Effector memory CD4-positive, alpha-beta T cell (primary cell): Measurements from ENCODE around the gene WDR93.

Experiments
- DNase-seq, 3 donors: peaks; one replicate each; pipeline ENCODE4 v3.0.0-alpha.2; 2020
- H3K27ac ChIP-seq: 2 replicates; pipeline ENCODE4 v1.7.0; 2013; ENCODE audit warnings: mild to moderate bottlenecking, low read length, moderate library complexity; ENCODE audit not compliant: insufficient read depth, poor library complexity, severe bottlenecking
- H3K27me3 ChIP-seq: replicated peaks from 2 replicates; pipeline ENCODE4 v1.7.0; 2013; ENCODE audit warnings: mild to moderate bottlenecking, low read length; ENCODE audit not compliant: insufficient read depth, control insufficient read depth, poor library complexity, severe bottlenecking
- H3K36me3 ChIP-seq: 2 replicates; pipeline ENCODE4 v1.7.0; 2013; ENCODE audit warnings: mild to moderate bottlenecking, low read length, moderate library complexity; ENCODE audit not compliant: control insufficient read depth, insufficient read depth
- H3K4me1 ChIP-seq: 2 replicates; pipeline ENCODE4 v1.7.0; 2013; ENCODE audit warnings: low read length, mild to moderate bottlenecking; ENCODE audit not compliant: control insufficient read depth, insufficient read depth, poor library complexity, severe bottlenecking
- H3K4me3 ChIP-seq: 2 replicates; pipeline ENCODE4 v1.7.0; 2013; ENCODE audit warnings: low read length, low read depth, mild to moderate bottlenecking; ENCODE audit not compliant: insufficient read depth, poor library complexity, severe bottlenecking
- H3K9me3 ChIP-seq: 2 replicates; pipeline ENCODE4 v1.7.0; 2013; ENCODE audit warnings: mild to moderate bottlenecking, low read length, moderate library complexity; ENCODE audit not compliant: control insufficient read depth

The WDR93 gene

DNA sequence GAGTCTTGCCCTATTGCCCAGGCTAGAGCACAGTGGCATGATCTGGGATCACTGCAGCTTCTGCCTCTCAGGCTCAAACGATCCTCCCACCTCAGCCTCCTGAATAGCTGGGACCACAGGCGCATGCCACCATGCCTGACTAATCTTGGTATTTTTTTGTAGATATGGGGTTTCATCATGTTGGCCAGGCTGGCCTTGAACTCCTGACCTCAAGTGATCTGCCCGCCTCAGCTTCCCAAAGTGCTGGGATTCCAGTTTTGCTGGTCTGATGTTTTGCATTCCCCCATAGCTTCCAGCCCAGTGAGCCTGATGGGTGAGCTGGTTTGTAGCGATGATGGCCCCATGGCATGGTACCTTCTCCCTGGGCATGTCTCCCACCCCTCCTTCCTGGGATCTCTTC lies 65.1 kb downstream of the WDR93 start:
- Histone ChIP-seq H3K27me3 (no peaks in the 10 kb centered on the region), H3K4me1 (peaks cover 4% of the 10 kb centered on the region), H3K36me3 (no peaks in the 10 kb centered on the region), H3K4me3 (no peak overlapping the region), H3K9me3 (no peaks in the 10 kb centered on the region), H3K27ac (no peak overlapping the region)
- no peak for DNase-seq

DNA sequence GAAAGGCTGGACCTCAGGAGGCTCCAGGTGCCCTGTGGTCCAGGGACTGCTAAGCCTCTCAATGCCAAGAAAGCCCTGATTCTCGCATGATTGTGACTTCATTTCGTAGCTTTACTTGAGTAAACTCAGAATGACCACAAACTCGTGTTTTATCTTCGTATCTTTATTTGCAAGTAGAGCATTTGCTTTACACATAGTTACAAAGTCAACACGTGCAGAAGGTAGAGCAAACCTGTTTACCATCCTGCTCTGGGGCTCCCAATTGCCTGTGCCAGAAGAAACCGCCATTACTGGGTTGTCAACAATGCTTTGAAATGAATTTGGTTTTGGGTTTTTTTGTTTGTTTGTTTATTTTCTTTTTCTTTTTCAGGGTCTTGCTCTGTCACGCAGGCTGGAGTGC lies 66.3 kb downstream of the WDR93 start:
- Histone ChIP-seq H3K36me3 (no peaks in the 10 kb centered on the region), H3K4me3 (no peak overlapping the region), H3K27ac (no peak overlapping the region), H3K9me3 (no peaks in the 10 kb centered on the region), H3K27me3 (no peaks in the 10 kb centered on the region), H3K4me1 (no peaks in the 10 kb centered on the region)
- no peak for DNase-seq

DNA sequence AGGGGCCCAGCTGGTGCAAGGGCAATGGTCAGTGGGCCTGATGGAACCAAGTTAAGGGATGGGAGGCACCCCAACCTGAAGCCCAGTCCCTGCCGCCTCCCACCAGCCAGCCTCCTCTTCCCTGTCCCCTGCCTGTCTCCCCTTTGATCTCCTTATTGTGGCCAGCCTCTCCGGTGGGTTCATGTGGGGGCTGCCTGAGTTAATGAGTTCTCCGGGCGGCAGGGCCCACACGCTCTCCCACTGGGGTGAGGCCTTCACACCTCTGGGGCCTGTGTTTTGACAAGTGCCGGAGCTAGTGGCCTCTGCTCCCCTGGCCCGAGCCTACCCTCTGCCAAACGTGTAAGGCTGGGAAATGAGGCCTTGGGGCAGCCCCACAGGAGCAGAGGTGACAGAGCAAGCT lies 67.7 kb downstream of the WDR93 start:
- Histone ChIP-seq H3K27me3 (no peaks in the 10 kb centered on the region), H3K4me3 (no peak overlapping the region)

DNA sequence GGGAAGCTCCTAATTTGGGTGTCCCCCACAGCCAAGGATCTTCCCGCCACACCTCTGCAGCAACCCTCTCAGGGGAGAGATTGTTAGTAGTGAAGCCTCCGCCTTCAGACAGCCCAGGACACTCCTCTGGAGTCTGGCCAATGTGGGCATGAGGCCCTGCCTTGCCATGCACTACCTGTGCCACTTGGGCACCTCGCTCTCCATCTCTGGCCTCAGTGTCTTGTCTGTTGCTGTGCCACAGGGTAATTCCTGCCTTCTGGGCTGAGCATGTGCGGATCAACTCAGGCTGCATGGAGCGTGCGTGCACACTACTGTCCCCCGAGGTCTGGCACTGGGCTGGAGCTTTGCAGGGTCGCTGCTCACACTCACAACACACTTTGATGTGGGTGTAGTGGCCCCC lies 68.4 kb downstream of the WDR93 start:
- Histone ChIP-seq H3K9me3 (no peaks in the 10 kb centered on the region), H3K27ac (no peak overlapping the region), H3K4me1 (no peaks in the 10 kb centered on the region)

More for the DNA sequence above, 67.7 kb downstream of the WDR93 start:
- Histone ChIP-seq H3K27ac (no peak overlapping the region), H3K9me3 (no peaks in the 10 kb centered on the region), H3K36me3 (no peaks in the 10 kb centered on the region), H3K4me1 (no peaks in the 10 kb centered on the region)
- no peak for DNase-seq

DNA sequence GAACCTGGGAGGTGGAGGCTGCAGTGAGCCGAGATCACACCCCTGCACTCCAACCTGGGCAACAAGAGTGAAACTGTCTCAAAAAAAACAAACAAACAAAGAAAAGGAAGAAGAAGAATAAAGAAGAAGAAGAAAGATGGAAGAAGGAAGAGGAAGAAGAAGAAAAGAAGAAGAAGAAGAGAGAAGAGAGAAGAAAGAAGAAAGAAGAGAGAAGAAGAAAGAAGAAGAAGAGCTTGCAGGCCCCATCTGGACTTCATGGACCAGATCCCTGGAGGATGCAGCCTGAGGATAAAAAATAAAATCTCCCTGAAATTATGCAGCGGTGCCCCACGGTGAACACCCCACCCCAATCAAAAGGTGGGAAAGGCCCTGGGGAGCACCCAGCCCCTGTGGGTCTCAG lies 69.2 kb downstream of the WDR93 start:
- H3K9me3 ChIP-seq = no peaks in the 10 kb centered on the region
- no peak for DNase-seq
- H3K27me3 ChIP-seq = no peaks in the 10 kb centered on the region
- no peak overlapping the region for H3K4me3 ChIP-seq
- H3K36me3 ChIP-seq = no peaks in the 10 kb centered on the region
- H3K27ac ChIP-seq = no peak overlapping the region
- H3K4me1 ChIP-seq = no peaks in the 10 kb centered on the region

More for the DNA sequence above, 68.4 kb downstream of the WDR93 start:
- H3K36me3 ChIP-seq = no peaks in the 10 kb centered on the region
- no peak for DNase-seq
- H3K27me3 ChIP-seq = no peaks in the 10 kb centered on the region
- no peak overlapping the region for H3K4me3 ChIP-seq

DNA sequence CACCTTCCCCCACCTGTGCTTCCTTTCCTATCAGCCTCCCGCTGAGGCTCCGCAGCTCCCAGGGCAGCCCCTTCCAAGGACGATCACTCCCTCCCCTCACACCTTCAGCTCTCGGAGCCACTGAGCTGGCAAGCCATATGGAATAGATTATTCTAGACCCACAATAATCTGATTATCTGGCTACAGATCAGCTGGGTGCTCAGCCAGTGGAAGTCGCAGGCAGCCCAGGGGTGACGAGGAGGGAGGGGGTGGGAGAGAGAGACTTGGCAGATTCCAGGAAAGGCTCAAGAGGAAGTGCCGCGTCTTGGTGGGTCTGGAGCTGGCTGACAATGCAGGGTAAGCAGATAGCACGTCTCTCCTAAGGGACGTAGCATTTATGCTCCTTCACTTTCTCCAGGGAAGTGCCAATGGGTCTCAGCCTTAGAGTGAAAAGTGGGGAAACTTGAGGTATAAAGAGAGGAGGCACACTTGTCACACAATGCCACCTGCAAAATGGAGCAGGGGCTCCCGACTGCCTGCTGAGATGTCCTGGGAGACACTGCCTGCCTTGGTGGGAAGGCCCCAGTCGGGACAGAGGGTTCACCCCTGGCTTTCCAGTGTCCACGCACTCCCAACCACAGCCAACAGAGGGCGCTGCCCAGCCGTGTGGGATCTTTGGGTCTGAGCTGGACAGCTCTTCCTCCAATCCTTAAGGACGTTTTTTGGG lies 69.8 kb downstream of the WDR93 start:
- H3K36me3 ChIP-seq = no peaks in the 10 kb centered on the region
- H3K4me1 ChIP-seq = no peaks in the 10 kb centered on the region
- no peaks in the 10 kb centered on the region for H3K9me3 ChIP-seq
- H3K4me3 ChIP-seq = no peak overlapping the region
- no peak overlapping the region for H3K27ac ChIP-seq
- no peaks in the 10 kb centered on the region for H3K27me3 ChIP-seq
- peak; percentile 24 to 41 (median 28) for DNase-seq

DNA sequence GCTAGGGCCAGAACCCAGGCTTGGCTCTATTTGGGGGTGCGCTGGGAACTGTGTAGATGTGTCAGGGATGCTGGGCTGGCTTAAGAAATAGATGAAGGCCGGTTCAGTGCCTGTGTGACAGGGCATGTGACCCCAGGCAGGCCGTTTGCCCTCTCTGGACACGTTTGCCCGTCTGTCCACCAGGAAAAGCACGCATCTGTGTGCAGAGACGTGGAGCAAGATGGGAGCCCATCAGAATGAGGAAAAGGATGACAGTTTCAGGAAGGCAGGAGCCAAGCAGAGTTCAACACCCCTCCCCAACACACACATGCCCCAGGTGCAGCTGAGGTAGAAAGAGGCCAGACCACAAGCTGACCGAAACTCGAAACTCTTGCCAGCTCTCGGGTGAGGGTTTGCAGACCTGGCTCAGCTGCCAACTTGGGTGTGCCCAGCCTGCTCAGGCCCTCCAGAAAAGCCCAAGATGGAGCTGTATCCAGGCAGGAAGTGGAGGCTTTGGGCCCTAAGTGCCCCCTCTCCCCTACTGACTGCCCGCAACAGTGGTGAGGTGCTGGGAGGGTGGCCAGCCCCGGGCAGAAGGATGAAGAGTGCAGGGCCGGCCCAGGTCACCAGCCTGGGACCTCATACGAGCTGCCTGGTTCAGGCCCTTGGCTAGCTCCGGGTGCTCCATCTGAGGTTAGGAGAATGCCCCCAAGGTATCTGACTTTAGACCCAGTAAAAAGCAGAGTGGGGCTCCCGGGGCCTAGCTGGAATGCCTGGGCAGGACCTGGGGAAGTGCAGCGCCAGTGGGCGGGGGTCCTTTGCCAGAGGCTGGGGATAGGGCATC lies 70.6 kb downstream of the WDR93 start:
- Histone ChIP-seq H3K36me3 (no peaks in the 10 kb centered on the region), H3K9me3 (no peaks in the 10 kb centered on the region), H3K4me1 (no peaks in the 10 kb centered on the region), H3K27me3 (no peaks in the 10 kb centered on the region), H3K4me3 (no peak overlapping the region), H3K27ac (no peak overlapping the region)
- DNase-seq = no peak

DNA sequence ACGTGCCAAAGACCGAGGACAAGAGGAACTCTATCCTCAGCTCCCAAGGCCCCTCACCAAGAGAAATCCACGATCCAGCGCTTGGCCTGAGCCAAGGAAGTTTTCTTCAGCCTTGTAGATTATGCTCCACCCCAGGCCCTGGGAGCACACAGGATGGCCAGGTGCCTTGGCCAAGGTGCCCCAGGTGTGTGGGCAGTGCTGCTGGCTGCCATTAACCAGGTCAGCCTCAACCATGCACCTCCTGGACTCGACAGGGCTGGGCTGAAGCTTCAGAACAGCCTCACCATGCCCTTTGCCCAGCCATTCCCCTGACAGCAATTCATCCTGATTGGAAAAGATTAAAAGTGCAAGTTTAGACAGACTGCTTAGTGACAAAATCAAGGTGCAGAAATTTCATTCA lies 71.3 kb downstream of the WDR93 start:
- H3K9me3 ChIP-seq = no peaks in the 10 kb centered on the region
- H3K36me3 ChIP-seq = no peaks in the 10 kb centered on the region
- no peak for DNase-seq
- no peak overlapping the region for H3K4me3 ChIP-seq
- no peak overlapping the region for H3K27ac ChIP-seq
- H3K27me3 ChIP-seq = no peaks in the 10 kb centered on the region
- no peaks in the 10 kb centered on the region for H3K4me1 ChIP-seq

DNA sequence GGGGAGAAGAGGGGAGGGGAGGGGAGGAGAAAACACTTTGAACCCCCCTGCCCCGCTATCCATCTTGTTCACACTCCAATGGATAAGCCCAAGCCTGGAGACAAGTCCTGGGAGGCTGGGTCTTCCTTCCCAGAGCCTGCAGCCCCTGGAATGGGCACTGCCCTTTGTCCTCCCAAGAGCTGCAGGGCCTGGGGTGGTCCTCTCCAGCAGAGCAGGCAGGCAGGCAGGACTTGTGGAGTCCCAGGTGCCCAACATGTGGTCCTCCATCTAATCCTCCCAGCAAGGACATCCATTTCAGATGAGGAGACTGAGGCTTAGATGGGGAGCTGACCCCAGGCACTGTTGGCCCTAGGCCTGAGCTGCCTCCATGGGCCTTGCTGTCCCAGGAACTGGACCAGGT lies 75.1 kb downstream of the WDR93 start:
- Histone ChIP-seq H3K36me3 (no peaks in the 10 kb centered on the region), H3K27ac (no peak overlapping the region), H3K9me3 (no peaks in the 10 kb centered on the region), H3K4me3 (no peak overlapping the region), H3K4me1 (no peaks in the 10 kb centered on the region), H3K27me3 (no peaks in the 10 kb centered on the region)
- DNase-seq = no peak
